OCI-LY1 (cell line): ENCODE data around the gene SPTSSA.

ENCODE experiments used
- H2AFZ ChIP-seq: fragments of 200-600 bp; sonication (generic), shearing (Covaris generic); 2 replicates; pipeline ENCODE4 v1.6.0; 2014; ENCODE audit warnings: antibody characterized with exemption, mild to moderate bottlenecking, low read length
- H3F3A ChIP-seq: fragments of 200-600 bp; sonication (generic), shearing (Covaris generic); 2 replicates; pipeline ENCODE4 v1.6.0; 2014; ENCODE audit warnings: mild to moderate bottlenecking, antibody characterized with exemption, low read length, moderate library complexity; ENCODE audit not compliant: insufficient read depth
- H3K27ac ChIP-seq: fragments of 200-600 bp; sonication (generic); 2 replicates; pipeline ENCODE4 v1.5.1; 2014; ENCODE audit warnings: low read length, mixed run types, mild to moderate bottlenecking, low read depth; ENCODE audit not compliant: poor library complexity, severe bottlenecking
- H3K27me3 ChIP-seq: fragments of 200-600 bp; sonication (generic); 2 replicates; pipeline ENCODE4 v1.6.0; 2014; ENCODE audit warnings: antibody characterized with exemption, mild to moderate bottlenecking, low read length, moderate library complexity; ENCODE audit not compliant: insufficient read depth
- H3K36me3 ChIP-seq: fragments of 200-600 bp; sonication (generic); 2 replicates; pipeline ENCODE4 v1.6.1; 2014; ENCODE audit warnings: mild to moderate bottlenecking, antibody characterized with exemption, low read length, moderate library complexity, mixed read lengths; ENCODE audit not compliant: insufficient read depth
- H3K4me1 ChIP-seq: fragments of 200-600 bp; sonication (generic); 2 replicates; pipeline ENCODE4 v1.5.1; 2014; ENCODE audit warnings: mild to moderate bottlenecking, low read length, moderate library complexity; ENCODE audit not compliant: insufficient read depth, severe bottlenecking
- H3K4me2 ChIP-seq: fragments of 200-600 bp; sonication (generic), shearing (Covaris generic); 2 replicates; pipeline ENCODE4 v1.6.1; 2014; ENCODE audit warnings: low read length
- H3K4me3 ChIP-seq: fragments of 200-600 bp; sonication (generic); 2 replicates; pipeline ENCODE4 v1.5.1; 2014; ENCODE audit warnings: low read length, low read depth, mild to moderate bottlenecking, mixed read lengths; ENCODE audit not compliant: poor library complexity, severe bottlenecking
- H3K79me2 ChIP-seq: fragments of 200-600 bp; shearing (Covaris generic); 2 replicates; pipeline ENCODE4 v1.6.1; 2016; ENCODE audit warnings: mixed run types, low read length, mixed read lengths; ENCODE audit not compliant: insufficient read depth
- H3K9ac ChIP-seq: fragments of 200-600 bp; sonication (generic), shearing (Covaris generic); 2 replicates; pipeline ENCODE4 v1.6.1; 2014; ENCODE audit warnings: mild to moderate bottlenecking, low read length, mixed read lengths
- H3K9me2 ChIP-seq: fragments of 200-600 bp; sonication (generic), shearing (Covaris generic); 2 replicates; pipeline ENCODE4 v1.6.1; 2014; ENCODE audit warnings: low read depth, mild to moderate bottlenecking, low read length, mixed read lengths
- H3K9me3 ChIP-seq: fragments of 200-600 bp; shearing (Covaris generic); 2 replicates; pipeline ENCODE4 v1.6.1; 2014; ENCODE audit warnings: low read length, mixed read lengths
- H4K20me1 ChIP-seq: fragments of 200-600 bp; sonication (generic), shearing (Covaris generic); 2 replicates; pipeline ENCODE4 v1.6.0; 2016; ENCODE audit warnings: mild to moderate bottlenecking, low read length; ENCODE audit not compliant: insufficient read depth
- CTCF ChIP-seq: fragments of 200-600 bp; sonication (generic), shearing (Covaris generic); IDR thresholded peaks from 2 replicates; pipeline ENCODE4 v1.5.1; 2017; ENCODE audit warnings: mild to moderate bottlenecking, antibody characterized with exemption, low read length, moderate library complexity, mixed read lengths
- EZH2 ChIP-seq: fragments of 200-600 bp; sonication (generic), shearing (Covaris generic); IDR thresholded peaks from 2 replicates; pipeline ENCODE4 v1.8.0; 2017; ENCODE audit warnings: borderline replicate concordance, mixed run types, mild to moderate bottlenecking, antibody characterized with exemption, low read length, moderate library complexity, mixed read lengths

The SPTSSA gene

GRCh38 chr14:34460295-34460694, 1.7 kb downstream of the SPTSSA start:
- Histone ChIP-seq H3K4me1 (peaks cover 21% of the 10 kb centered on the region), H2AFZ (no peak overlapping the region), H3F3A (no peaks in the 10 kb centered on the region), H3K79me2 (peaks cover 32% of the 10 kb centered on the region), H3K4me2 (peak overlapping the region; percentile 93), H4K20me1 (no peaks in the 10 kb centered on the region), H3K27me3 (no peaks in the 10 kb centered on the region), H3K4me3 (peak overlapping the region; percentile 92), H3K36me3 (peaks cover 15% of the 10 kb centered on the region), H3K9ac (peak overlapping the region; percentile 87), H3K9me2 (no peaks in the 10 kb centered on the region), H3K27ac (no peak overlapping the region), H3K9me3 (no peaks in the 10 kb centered on the region)
- TF ChIP-seq CTCF (no peak), EZH2 (no peak)

GRCh38 chr14:34457186-34457585, 4.9 kb downstream of the SPTSSA start:
- Histone ChIP-seq H3F3A (no peaks in the 10 kb centered on the region), H3K9me3 (no peaks in the 10 kb centered on the region), H4K20me1 (no peaks in the 10 kb centered on the region), H3K9me2 (no peaks in the 10 kb centered on the region), H2AFZ (no peak overlapping the region), H3K9ac (no peak overlapping the region), H3K27ac (no peak overlapping the region), H3K79me2 (peaks cover 48% of the 10 kb centered on the region), H3K36me3 (peaks cover 35% of the 10 kb centered on the region), H3K4me3 (no peak overlapping the region), H3K27me3 (no peaks in the 10 kb centered on the region), H3K4me2 (no peak overlapping the region), H3K4me1 (peaks cover 16% of the 10 kb centered on the region)
- TF ChIP-seq EZH2 (no peak), CTCF (no peak)

- no peaks in the 10 kb centered on the region for H3F3A ChIP-seq
- H3K4me1 ChIP-seq, result no peaks in the 10 kb centered on the region
- no peaks in the 10 kb centered on the region for H3K9me3 ChIP-seq
- H3K36me3 ChIP-seq, result peaks cover 62% of the 10 kb centered on the region
- no peak overlapping the region for H3K27ac ChIP-seq
- no peaks in the 10 kb centered on the region for H3K27me3 ChIP-seq
- no peaks in the 10 kb centered on the region for H4K20me1 ChIP-seq
- no peak overlapping the region for H2AFZ ChIP-seq
- no peak overlapping the region for H3K4me3 ChIP-seq
- H3K79me2 ChIP-seq, result peaks cover 18% of the 10 kb centered on the region
- TF ChIP-seq EZH2 (no peak), CTCF (no peak)
- H3K9me2 ChIP-seq, result no peaks in the 10 kb centered on the region
- H3K9ac ChIP-seq, result no peak overlapping the region
- H3K4me2 ChIP-seq, result no peak overlapping the region
Observed at GRCh38 chr14:34453226-34453625, 8.8 kb downstream of the SPTSSA start.
